Fibroblast of mammary gland (primary cell): ENCODE results near the gene SWT1.

Experiments used
- DNase-seq: peaks from one replicate; pipeline ENCODE4 v3.0.0-alpha.2; 2010; ENCODE audit warnings: low read depth
- H3K4me3 ChIP-seq: 2 replicates; pipeline ENCODE4 v1.5.1; 2011; ENCODE audit warnings: low read depth, mild to moderate bottlenecking, low read length, moderate library complexity; ENCODE audit not compliant: control insufficient read depth
- CTCF ChIP-seq: conservative IDR thresholded peaks from 2 replicates; pipeline ENCODE4 v1.5.1; 2011; ENCODE audit warnings: low read depth, low read length, inconsistent platforms; ENCODE audit not compliant: control insufficient read depth, insufficient read depth

SWT1 gene

GRCh38 chr1:185308126-185308525, 151.2 kb downstream of the SWT1 start:
- TF ChIP-seq CTCF: no peak
- no peak for DNase-seq
- H3K4me3 ChIP-seq: no peak overlapping the region

- no peak for DNase-seq
- no peak overlapping the region for H3K4me3 ChIP-seq
- no peak for TF ChIP-seq CTCF
Observed at GRCh38 chr1:185309566-185309965, 152.6 kb downstream of the SWT1 start.

- no peak overlapping the region for H3K4me3 ChIP-seq
- no peak for DNase-seq
- TF ChIP-seq CTCF: no peak
Observed at GRCh38 chr1:185311589-185312225, 154.7 kb downstream of the SWT1 start.

GRCh38 chr1:185312361-185313138, 155.6 kb downstream of the SWT1 start:
- H3K4me3 ChIP-seq: no peak overlapping the region
- DNase-seq: no peak
- no peak for TF ChIP-seq CTCF

- peak overlapping the region; percentile 92 for H3K4me3 ChIP-seq
- no peak for TF ChIP-seq CTCF
- DNase-seq: no peak
Observed at GRCh38 chr1:185314411-185314810, 157.4 kb downstream of the SWT1 start.

- peak overlapping the region; percentile 92 for H3K4me3 ChIP-seq
- TF ChIP-seq CTCF: no peak
- DNase-seq: no peak
Observed at GRCh38 chr1:185315445-185316071, 158.6 kb downstream of the SWT1 start.
